Fibroblast of lung (primary cell): ENCODE data around the gene KATNAL1. TPM values are rescaled to one million over a fixed set of nuclear protein-coding genes. Genes with fewer than 3 reads are reported as not detected.

Source experiments
- DNase-seq, 2 donors: peaks; one replicate each; pipeline versions ENCODE4 v3.0.0 to v3.0.0-alpha.2; 2010; ENCODE audit warnings: low read depth in 2 of 2
- H2AFZ ChIP-seq: 2 replicates; pipeline ENCODE4 v1.5.1; 2012; ENCODE audit warnings: low read length, control low read depth, inconsistent platforms
- H3K27ac ChIP-seq: 2 replicates; pipeline ENCODE4 v1.5.1; 2011; ENCODE audit warnings: low read length, control low read depth; ENCODE audit not compliant: insufficient read depth
- H3K27me3 ChIP-seq: 2 replicates; pipeline ENCODE4 v1.5.1; 2011; ENCODE audit warnings: mild to moderate bottlenecking, low read length; ENCODE audit not compliant: control insufficient read depth, insufficient read depth
- H3K36me3 ChIP-seq: 2 replicates; pipeline ENCODE4 v1.5.1; 2011; ENCODE audit warnings: low read length; ENCODE audit not compliant: control insufficient read depth, insufficient read depth
- H3K4me1 ChIP-seq: 2 replicates; pipeline ENCODE4 v1.5.1; 2011; ENCODE audit warnings: low read length; ENCODE audit not compliant: control insufficient read depth, insufficient read depth; ENCODE audit errors: extremely low read depth
- H3K4me2 ChIP-seq: 2 replicates; pipeline ENCODE4 v1.5.1; 2011; ENCODE audit warnings: low read length, control low read depth; ENCODE audit not compliant: insufficient read depth; ENCODE audit errors: extremely low read depth
- H3K4me3 ChIP-seq, 4 experiments: fragments of 200-600 bp in 1 of 4; sonication (generic) in 1 of 4; replicated peaks in 1 of 4; 2 replicates each; pipeline ENCODE4 v1.5.1; 2011 to 2016; ENCODE audit warnings: low read length in 4 of 4, low read depth in 3 of 4, mild to moderate bottlenecking in 3 of 4, control low read depth in 2 of 4, inconsistent platforms in 1 of 4, mixed read lengths in 1 of 4; ENCODE audit not compliant: insufficient read depth in 1 of 4; ENCODE audit errors: control extremely low read depth in 1 of 4
- H3K79me2 ChIP-seq: 2 replicates; pipeline ENCODE4 v1.5.1; 2012; ENCODE audit warnings: mild to moderate bottlenecking, low read length, inconsistent platforms; ENCODE audit not compliant: control insufficient read depth, insufficient read depth
- H3K9ac ChIP-seq: 2 replicates; pipeline ENCODE4 v1.5.1; 2011; ENCODE audit warnings: mild to moderate bottlenecking, low read length, control low read depth; ENCODE audit not compliant: insufficient read depth
- H3K9me3 ChIP-seq: 2 replicates; pipeline ENCODE4 v1.5.1; 2012; ENCODE audit warnings: low read depth, low read length; ENCODE audit not compliant: control insufficient read depth, insufficient read depth
- H4K20me1 ChIP-seq: 2 replicates; pipeline ENCODE4 v1.5.1; 2011; ENCODE audit warnings: low read length; ENCODE audit not compliant: control insufficient read depth, insufficient read depth; ENCODE audit errors: extremely low read depth
- CTCF ChIP-seq, 2 donors: IDR thresholded peaks in 1 of 2; conservative IDR thresholded peaks in 1 of 2; 1 replicate in 1 of 2; 2 replicates in 1 of 2; pipeline ENCODE4 v1.5.1; 2011 to 2012; ENCODE audit warnings: low read length in 2 of 2, control low read depth in 1 of 2, inconsistent platforms in 1 of 2, low read depth in 1 of 2, mild to moderate bottlenecking in 1 of 2
- EZH2 ChIP-seq: IDR thresholded peaks from 2 replicates; pipeline ENCODE4 v1.5.1; 2012; ENCODE audit warnings: low read length, control low read depth, mild to moderate bottlenecking; ENCODE audit errors: missing control alignments
- polyA plus RNA-seq, 2 donors: library from polyadenylated mRNA; depleted of rRNA in 1 of 2; stranded (reverse) in 1 of 2; unstranded in 1 of 2; fragments of >200 nt; gene quantifications; 2 replicates each; pipeline ENCODE4 v1.2.1, GENCODE V29; 2011 to 2012; ENCODE audit warnings: missing spikeins in 1 of 2
- total RNA-seq: library from RNA; depleted of rRNA; stranded (reverse); fragments of >200 nt; gene quantifications from 2 replicates; pipeline ENCODE4 v1.2.1, GENCODE V29; 2014

The KATNAL1 gene
- total and polyA plus RNA-seq, 2 donors (not counting 1 experiment from before 2014, with no cell fraction given) = 24.8 to 32.7 TPM

GRCh38 chr13:30211745-30212144 lies 95.6 kb downstream of the KATNAL1 start:
- TF ChIP-seq EZH2 (no peak), CTCF (conservative IDR thresholded peaks at IDR 0.05 in 1 of 2, IDR thresholded peaks at IDR 0.05 in 1 of 2; ENCODE audit: low read depth in 1 of 2, low read length in 2 of 2) (no peak)
- peaks cover 5% of the 10 kb centered on the region for H3K36me3 ChIP-seq
- DNase-seq = no peak
- no peaks in the 10 kb centered on the region for H4K20me1 ChIP-seq
- H3K4me2 ChIP-seq = no peak overlapping the region
- H3K79me2 ChIP-seq = peaks cover 4% of the 10 kb centered on the region
- H3K27ac ChIP-seq = no peak overlapping the region
- no peak overlapping the region for H3K9ac ChIP-seq
- H2AFZ ChIP-seq = no peak overlapping the region
- no peaks in the 10 kb centered on the region for H3K27me3 ChIP-seq
- no peaks in the 10 kb centered on the region for H3K4me1 ChIP-seq
- no peak overlapping the region for H3K4me3 ChIP-seq
- H3K9me3 ChIP-seq = no peaks in the 10 kb centered on the region

- no peaks in the 10 kb centered on the region for H3K9me3 ChIP-seq
- H4K20me1 ChIP-seq = no peaks in the 10 kb centered on the region
- H3K27ac ChIP-seq = no peak overlapping the region
- H3K36me3 ChIP-seq = no peaks in the 10 kb centered on the region
- TF ChIP-seq CTCF (conservative IDR thresholded peaks at IDR 0.05 in 1 of 2, IDR thresholded peaks at IDR 0.05 in 1 of 2; ENCODE audit: low read depth in 1 of 2, low read length in 2 of 2) (no peak), EZH2 (no peak)
- no peaks in the 10 kb centered on the region for H3K27me3 ChIP-seq
- H3K4me3 ChIP-seq = no peak overlapping the region
- no peaks in the 10 kb centered on the region for H3K79me2 ChIP-seq
- no peak for DNase-seq
- no peaks in the 10 kb centered on the region for H3K4me1 ChIP-seq
- no peak overlapping the region for H3K4me2 ChIP-seq
- no peak overlapping the region for H2AFZ ChIP-seq
- H3K9ac ChIP-seq = no peak overlapping the region
Observed at GRCh38 chr13:30204564-30204963, 102.8 kb downstream of the KATNAL1 start.

GRCh38 chr13:30196025-30196424 lies 111.3 kb downstream of the KATNAL1 start:
- H3K36me3 ChIP-seq = no peaks in the 10 kb centered on the region
- TF ChIP-seq EZH2 (no peak), CTCF (conservative IDR thresholded peaks at IDR 0.05 in 1 of 2, IDR thresholded peaks at IDR 0.05 in 1 of 2; ENCODE audit: low read depth in 1 of 2, low read length in 2 of 2) (no peak)
- H2AFZ ChIP-seq = no peak overlapping the region
- no peaks in the 10 kb centered on the region for H3K27me3 ChIP-seq
- no peaks in the 10 kb centered on the region for H4K20me1 ChIP-seq
- DNase-seq = peak; percentile 5 to 72
- H3K9me3 ChIP-seq = no peaks in the 10 kb centered on the region
- no peaks in the 10 kb centered on the region for H3K4me1 ChIP-seq
- no peak overlapping the region for H3K4me3 ChIP-seq
- no peaks in the 10 kb centered on the region for H3K79me2 ChIP-seq
- no peak overlapping the region for H3K9ac ChIP-seq
- H3K27ac ChIP-seq = no peak overlapping the region
- H3K4me2 ChIP-seq = no peak overlapping the region
